Epithelial cell of proximal tubule (primary cell): Measurements from ENCODE around the gene WDR54. TPM values are rescaled to one million over a fixed set of nuclear protein-coding genes. Genes with fewer than 3 reads are reported as not detected.
A peak's percentile ranks its signal among the peaks of the same experiment; 100 is the strongest.
"Not testable (repeated sequence)": the region's sequence is repeated elsewhere in the genome, so short reads cannot be mapped to it uniquely, and the experiment has no call there.

Experiments used
- DNase-seq: peaks from one replicate; pipeline ENCODE4 v3.0.0-alpha.2; 2011; ENCODE audit warnings: low read depth
- H3K4me3 ChIP-seq: 2 replicates; pipeline ENCODE4 v1.5.1; 2011; ENCODE audit warnings: low read depth, mild to moderate bottlenecking, low read length
- total RNA-seq: library from RNA; depleted of rRNA; stranded (reverse); fragments of >200 nt; gene quantifications from 2 replicates; pipeline ENCODE4 v1.2.3, GENCODE V29; 2015
- TF ChIP-seq, protein P1 (sequence below): conservative IDR thresholded peaks from 2 replicates; pipeline ENCODE4 v1.5.1; 2012; ENCODE audit warnings: low read depth, mild to moderate bottlenecking, low read length

The WDR54 gene
- total RNA-seq, 1 donor from 2014 or later = 61.7 TPM

DNA sequence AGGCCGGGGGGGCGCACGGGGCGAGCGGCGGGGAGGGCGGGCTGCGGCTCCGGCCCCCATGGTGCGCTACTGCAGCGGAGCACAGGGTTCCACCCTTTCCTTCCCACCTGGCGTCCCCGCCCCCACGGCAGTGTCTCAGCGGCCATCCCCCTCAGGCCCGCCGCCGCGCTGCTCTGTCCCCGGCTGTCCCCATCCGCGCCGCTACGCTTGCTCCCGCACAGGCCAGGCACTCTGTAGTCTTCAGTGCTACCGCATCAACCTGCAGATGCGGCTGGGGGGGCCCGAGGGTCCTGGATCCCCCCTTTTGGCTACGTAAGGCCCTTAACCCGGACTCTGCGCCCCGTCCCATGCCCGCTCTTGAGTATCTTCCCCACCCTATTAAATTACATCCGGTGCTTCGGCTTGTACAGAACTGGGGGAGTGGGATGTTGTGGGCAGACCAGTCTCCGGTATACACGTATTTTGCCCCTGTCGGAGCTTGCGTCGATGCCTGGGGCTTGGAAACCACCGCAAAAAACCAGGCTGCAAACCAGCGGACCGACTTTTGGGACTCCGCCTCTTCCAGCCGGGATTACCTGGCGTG, 36.1 kb downstream of the WDR54 start:
- TF ChIP-seq, protein P1, sequence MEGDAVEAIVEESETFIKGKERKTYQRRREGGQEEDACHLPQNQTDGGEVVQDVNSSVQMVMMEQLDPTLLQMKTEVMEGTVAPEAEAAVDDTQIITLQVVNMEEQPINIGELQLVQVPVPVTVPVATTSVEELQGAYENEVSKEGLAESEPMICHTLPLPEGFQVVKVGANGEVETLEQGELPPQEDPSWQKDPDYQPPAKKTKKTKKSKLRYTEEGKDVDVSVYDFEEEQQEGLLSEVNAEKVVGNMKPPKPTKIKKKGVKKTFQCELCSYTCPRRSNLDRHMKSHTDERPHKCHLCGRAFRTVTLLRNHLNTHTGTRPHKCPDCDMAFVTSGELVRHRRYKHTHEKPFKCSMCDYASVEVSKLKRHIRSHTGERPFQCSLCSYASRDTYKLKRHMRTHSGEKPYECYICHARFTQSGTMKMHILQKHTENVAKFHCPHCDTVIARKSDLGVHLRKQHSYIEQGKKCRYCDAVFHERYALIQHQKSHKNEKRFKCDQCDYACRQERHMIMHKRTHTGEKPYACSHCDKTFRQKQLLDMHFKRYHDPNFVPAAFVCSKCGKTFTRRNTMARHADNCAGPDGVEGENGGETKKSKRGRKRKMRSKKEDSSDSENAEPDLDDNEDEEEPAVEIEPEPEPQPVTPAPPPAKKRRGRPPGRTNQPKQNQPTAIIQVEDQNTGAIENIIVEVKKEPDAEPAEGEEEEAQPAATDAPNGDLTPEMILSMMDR = no peak
- H3K4me3 ChIP-seq = peak overlapping the region; percentile 98
- DNase-seq = no peak

DNA sequence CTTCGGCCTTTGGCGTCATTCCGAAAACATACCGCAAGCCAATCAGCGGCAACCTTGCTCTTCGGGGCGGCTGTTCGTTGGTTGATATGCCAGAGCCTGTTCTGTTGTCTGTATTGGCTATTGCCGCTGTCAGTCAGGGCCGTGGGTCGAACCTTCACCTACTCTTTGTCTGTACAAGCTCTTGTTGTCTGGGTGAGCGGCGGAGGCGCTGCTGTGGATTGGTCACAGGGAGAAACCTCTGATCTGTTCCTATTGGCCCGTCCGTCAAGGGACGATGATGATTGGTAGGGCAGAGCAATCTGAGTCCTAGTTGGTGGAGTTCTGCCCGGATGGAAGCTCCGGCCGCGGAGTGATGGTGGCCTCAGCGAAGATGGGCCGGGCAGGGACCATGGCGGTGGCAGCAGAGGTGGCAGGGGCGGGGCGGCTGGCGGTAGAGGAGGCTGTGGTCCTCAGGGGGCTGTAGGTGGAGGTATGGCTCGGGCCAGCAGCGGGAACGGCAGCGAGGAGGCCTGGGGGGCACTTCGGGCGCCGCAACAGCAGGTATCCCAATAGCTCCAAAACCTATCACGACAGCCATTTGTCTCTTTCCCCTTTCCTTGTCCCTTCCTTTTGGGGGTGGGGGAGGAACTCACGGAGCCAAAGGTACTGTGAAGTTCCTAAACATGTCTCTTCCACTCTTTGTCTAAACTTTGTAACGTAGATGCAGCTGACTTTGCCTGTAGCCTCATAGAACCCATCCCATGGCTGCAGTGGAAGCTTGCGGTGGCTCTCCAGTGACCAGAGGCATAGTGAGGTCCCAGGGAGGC, 36.8 kb downstream of the WDR54 start, which contains the start of gene WBP1:
Gene WBP1, plus strand, starts transcription at position 307 of the 806 bp plus-strand sequence. Its CDS starts 165 bp downstream, at position 472.
- peak; percentile 100 for DNase-seq
- H3K4me3 ChIP-seq = peak within 1 kb of the TSS; percentile 98

DNA sequence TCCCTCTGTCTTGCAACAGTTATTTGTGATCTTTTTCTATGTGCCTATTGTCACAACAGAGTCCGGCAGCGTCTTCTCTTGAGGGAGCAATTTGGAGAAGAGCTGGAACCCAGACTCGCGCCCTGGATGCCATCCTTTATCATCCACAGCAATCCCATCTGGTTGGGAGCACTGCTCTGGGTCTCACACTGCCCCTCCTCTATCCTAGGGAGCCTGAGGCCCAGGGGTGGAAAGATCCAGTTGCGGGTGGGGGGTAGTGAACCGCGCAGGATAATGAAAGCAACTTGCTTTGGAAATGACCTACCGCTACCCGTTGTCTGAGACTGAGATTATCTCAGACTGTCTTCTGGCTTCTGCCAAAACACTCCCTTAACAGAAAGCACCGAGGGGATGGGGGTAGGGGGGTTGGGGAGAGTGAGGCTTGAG, 37.4 kb downstream of the WDR54 start:
- peak overlapping the region; percentile 98 for H3K4me3 ChIP-seq
- DNase-seq = no peak
- TF ChIP-seq, protein P1 = no peak

More for the DNA sequence above, 36.8 kb downstream of the WDR54 start, which contains the start of gene WBP1:
- TF ChIP-seq, protein P1 = no peak

DNA sequence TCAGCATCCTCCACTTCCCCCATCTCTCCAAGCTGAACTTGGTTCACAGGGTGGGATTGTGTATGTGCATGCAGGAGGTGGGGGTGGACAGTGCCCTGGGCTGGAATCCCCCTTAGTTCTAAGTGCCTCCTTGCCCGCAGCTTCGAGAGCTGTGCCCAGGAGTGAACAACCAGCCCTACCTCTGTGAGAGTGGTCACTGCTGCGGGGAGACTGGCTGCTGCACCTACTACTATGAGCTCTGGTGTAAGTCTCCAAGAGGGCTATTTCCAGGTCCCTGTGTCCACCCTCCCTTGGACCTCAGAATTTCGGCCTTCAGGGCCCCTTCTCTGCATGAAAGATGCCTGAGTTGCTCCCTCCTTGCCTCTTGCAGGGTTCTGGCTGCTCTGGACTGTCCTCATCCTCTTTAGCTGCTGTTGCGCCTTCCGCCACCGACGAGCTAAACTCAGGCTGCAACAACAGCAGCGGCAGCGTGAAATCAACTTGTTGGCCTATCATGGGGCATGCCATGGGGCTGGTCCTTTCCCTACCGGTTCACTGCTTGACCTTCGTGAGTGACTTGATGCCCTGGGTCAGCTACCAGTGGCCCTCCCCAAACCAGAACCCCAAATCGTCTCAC, 38.1 kb downstream of the WDR54 start:
- H3K4me3 ChIP-seq = peak overlapping the region; percentile 98
- DNase-seq = not testable (repeated sequence)

DNA sequence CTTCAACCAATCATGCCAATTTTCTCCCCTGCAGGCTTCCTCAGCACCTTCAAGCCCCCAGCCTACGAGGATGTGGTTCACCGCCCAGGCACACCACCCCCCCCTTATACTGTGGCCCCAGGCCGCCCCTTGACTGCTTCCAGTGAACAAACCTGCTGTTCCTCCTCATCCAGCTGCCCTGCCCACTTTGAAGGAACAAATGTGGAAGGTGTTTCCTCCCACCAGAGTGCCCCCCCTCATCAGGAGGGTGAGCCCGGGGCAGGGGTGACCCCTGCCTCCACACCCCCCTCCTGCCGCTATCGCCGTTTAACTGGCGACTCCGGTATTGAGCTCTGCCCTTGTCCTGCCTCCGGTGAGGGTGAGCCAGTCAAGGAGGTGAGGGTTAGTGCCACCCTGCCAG, 38.7 kb downstream of the WDR54 start:
- DNase-seq, H3K4me3 ChIP-seq: not testable (repeated sequence)

DNA sequence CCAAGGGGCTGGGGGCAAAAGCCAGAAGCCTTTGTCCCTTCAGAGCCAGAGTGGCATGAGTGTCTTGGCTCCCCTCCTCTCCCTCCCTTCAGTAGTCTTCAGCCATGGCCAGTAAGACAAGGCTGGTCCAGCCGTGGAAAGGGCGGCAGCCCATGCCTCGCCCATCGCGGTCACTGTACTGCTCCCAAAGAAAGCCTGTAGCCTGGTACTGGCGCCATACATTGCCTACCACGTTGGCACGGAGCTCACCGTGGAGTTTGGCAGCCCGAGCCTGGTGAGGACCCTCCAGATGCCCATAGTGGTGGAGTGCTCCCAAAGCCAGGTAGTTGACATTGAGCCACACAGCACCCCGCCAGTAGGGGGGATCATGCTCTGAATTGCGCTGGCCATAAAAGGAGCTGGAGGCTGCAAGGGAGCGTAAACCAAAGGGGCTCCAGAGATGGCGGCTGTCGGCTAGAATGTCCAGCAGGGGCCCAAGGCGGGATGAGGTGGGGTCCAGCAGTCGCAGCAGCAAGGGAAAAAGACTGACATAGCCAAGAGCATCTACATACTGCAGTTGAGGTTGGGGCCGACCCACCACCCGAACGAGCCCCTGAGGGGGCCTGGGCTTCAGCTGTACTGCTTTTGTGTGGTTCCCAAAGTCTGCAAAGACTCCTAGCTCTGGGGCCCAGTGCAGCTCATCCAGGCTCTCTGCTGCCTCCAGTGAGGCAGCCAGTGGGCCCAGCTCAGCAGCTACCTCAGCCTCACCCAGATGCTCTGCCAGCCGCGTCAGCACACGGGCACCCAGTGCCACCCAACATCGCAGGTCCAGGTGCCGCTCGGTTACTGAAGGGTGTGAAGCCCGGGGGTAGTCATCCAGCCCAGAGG, 39.9 kb downstream of the WDR54 start:
- TF ChIP-seq, protein P1 = peak; percentile 31
- H3K4me3 ChIP-seq = no peak overlapping the region
- no peak for DNase-seq

DNA sequence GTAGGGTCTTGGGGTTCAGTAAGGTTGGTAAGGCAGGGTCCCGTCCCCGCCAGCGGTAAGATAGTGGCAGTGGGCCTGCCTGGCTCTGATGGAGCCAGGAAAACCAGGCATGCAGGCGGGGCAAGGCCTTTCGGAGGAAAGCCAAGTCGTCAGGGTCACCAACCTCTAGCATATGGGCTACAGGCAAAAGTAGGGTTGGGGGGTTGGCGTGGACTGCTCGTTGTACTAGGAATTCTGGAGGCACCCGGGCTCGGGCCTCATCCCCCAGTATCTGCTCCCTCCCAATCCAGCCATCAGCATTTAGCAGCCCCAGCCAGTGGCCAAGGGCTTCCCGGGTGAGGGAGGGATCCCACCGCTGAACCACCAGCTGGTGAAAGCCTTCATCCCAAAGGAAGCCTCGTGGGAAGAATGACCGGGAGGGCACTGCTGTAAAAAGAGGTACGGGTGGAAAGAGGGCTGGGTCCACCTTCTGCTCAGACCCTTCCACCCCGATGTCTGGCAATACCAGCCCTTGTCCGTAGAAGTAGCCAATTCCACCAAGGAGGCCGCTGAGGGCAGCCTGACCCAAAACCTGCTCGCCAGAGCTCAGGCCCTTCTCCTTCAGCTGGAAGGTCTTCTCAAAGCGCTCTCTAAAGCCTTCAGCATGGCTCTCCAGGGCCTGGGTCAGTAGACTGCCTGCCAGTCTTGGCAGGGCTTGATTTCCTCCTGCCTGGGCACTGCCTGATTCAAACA, 40.7 kb downstream of the WDR54 start:
- TF ChIP-seq, protein P1 = no peak
- H3K4me3 ChIP-seq = no peak overlapping the region
- DNase-seq = no peak
